ENCODE measurements around the gene BSND.

GRCh38 chr1:54989968-54990810, 8.5 kb upstream of the BSND start:
- no peak for TF ChIP-seq PATZ1 (CRISPR knock-in tag; IDR thresholded peaks at IDR 0.05; ENCODE audit: borderline replicate concordance)
- TF ChIP-seq ARNTL (CRISPR knock-in tag; IDR thresholded peaks at IDR 0.05; ENCODE audit: borderline replicate concordance, low read depth): no peak
- TF ChIP-seq CREB5 (CRISPR knock-in tag; IDR thresholded peaks at IDR 0.05; ENCODE audit: low read depth): no peak
- TF ChIP-seq ESRRG (CRISPR knock-in tag; IDR thresholded peaks at IDR 0.05): no peak
- no peak for TF ChIP-seq CSRNP3 (CRISPR knock-in tag; IDR thresholded peaks at IDR 0.05)
- TF ChIP-seq RARB (CRISPR knock-in tag; IDR thresholded peaks at IDR 0.05): no peak
- no peak for TF ChIP-seq TSHZ2 (CRISPR knock-in tag; IDR thresholded peaks at IDR 0.05)
- no peak for TF ChIP-seq ZC3H10 (CRISPR knock-in tag; IDR thresholded peaks at IDR 0.05)
- no peak for TF ChIP-seq ZFP30 (CRISPR knock-in tag; IDR thresholded peaks at IDR 0.05)
- TF ChIP-seq ZFP3 (CRISPR knock-in tag; IDR thresholded peaks at IDR 0.05): no peak
